Nucleus accumbens (tissue), 56 donors: ENCODE results near the gene GABRR2.
"Not testable (repeated sequence)": the region's sequence is repeated elsewhere in the genome, so short reads cannot be mapped to it uniquely, and the experiment has no call there.

Experiments used
- DNase-seq, 56 donors: peaks; one replicate each; lab custom pipeline; 2025; lab: John Stamatoyannopoulos, UW

GABRR2 gene

GRCh38 chr6:89264296-89264695 lies 50.8 kb downstream of the GABRR2 start:
- DNase-seq: no peak

- no peak for DNase-seq
Observed at GRCh38 chr6:89260832-89261231, 54.3 kb downstream of the GABRR2 start.

- no peak for DNase-seq
Observed at GRCh38 chr6:89260310-89260709, 54.8 kb downstream of the GABRR2 start.

GRCh38 chr6:89258912-89259311 lies 56.2 kb downstream of the GABRR2 start:
- DNase-seq: no peak

GRCh38 chr6:89257781-89258180 lies 57.3 kb downstream of the GABRR2 start:
- DNase-seq: no peak

- DNase-seq: no peak
Observed at GRCh38 chr6:89257346-89257745, 57.8 kb downstream of the GABRR2 start.

- DNase-seq: no peak
Observed at GRCh38 chr6:89255417-89255816, 59.7 kb downstream of the GABRR2 start.

- no peak for DNase-seq
Observed at GRCh38 chr6:89254569-89254968, 60.5 kb downstream of the GABRR2 start.

- DNase-seq: no peak
Observed at GRCh38 chr6:89252907-89253306, 62.2 kb downstream of the GABRR2 start.

- no peak for DNase-seq
Observed at GRCh38 chr6:89251976-89252375, 63.1 kb downstream of the GABRR2 start.

GRCh38 chr6:89251170-89251569 lies 63.9 kb downstream of the GABRR2 start:
- DNase-seq: no peak

GRCh38 chr6:89250239-89250638 lies 64.9 kb downstream of the GABRR2 start:
- DNase-seq: no peak

GRCh38 chr6:89244241-89244985 lies 70.7 kb downstream of the GABRR2 start:
- no peak for DNase-seq

- no peak for DNase-seq
Observed at GRCh38 chr6:89243331-89243629, 71.8 kb downstream of the GABRR2 start.

- DNase-seq: no peak
Observed at GRCh38 chr6:89242574-89243330, 72.3 kb downstream of the GABRR2 start.

GRCh38 chr6:89239338-89239737 lies 75.8 kb downstream of the GABRR2 start:
- DNase-seq: no peak

GRCh38 chr6:89237158-89237557 lies 77.9 kb downstream of the GABRR2 start:
- no peak for DNase-seq

GRCh38 chr6:89233605-89234004 lies 81.5 kb downstream of the GABRR2 start:
- not testable (repeated sequence) for DNase-seq

GRCh38 chr6:89222712-89223039 lies 92.4 kb downstream of the GABRR2 start:
- DNase-seq: no peak

- no peak for DNase-seq
Observed at GRCh38 chr6:89221971-89222711, 93.0 kb downstream of the GABRR2 start.

- DNase-seq: no peak
Observed at GRCh38 chr6:89221129-89221528, 94.0 kb downstream of the GABRR2 start.
